Astrocyte (in vitro differentiated cells and primary cell): ENCODE results near the gene DLX3. TPM values are rescaled to one million over a fixed set of nuclear protein-coding genes. Genes with fewer than 3 reads are reported as not detected.
A peak's percentile ranks its signal among the peaks of the same experiment; 100 is the strongest.

Experiments
- DNase-seq: peaks from one replicate; pipeline ENCODE4 v3.0.0-alpha.2; 2010; ENCODE audit warnings: low read depth
- FAIRE-seq: peaks from 2 replicates; lab custom pipeline; 2011; peaks lifted over from hg19 to GRCh38; lab: Jason Lieb, UNC
- H2AFZ ChIP-seq: 2 replicates; pipeline ENCODE4 v1.6.0; 2012; ENCODE audit warnings: low read depth, low read length, inconsistent platforms
- H3K27ac ChIP-seq: 2 replicates; pipeline ENCODE4 v1.5.1; 2011; ENCODE audit warnings: low read depth, low read length, inconsistent platforms
- H3K27me3 ChIP-seq: 2 replicates; pipeline ENCODE4 v1.6.0; 2011; ENCODE audit warnings: low read length, inconsistent platforms; ENCODE audit not compliant: insufficient read depth
- H3K36me3 ChIP-seq: 2 replicates; pipeline ENCODE4 v1.5.1; 2011; ENCODE audit warnings: low read length, inconsistent platforms; ENCODE audit not compliant: insufficient read depth
- H3K4me1 ChIP-seq: 2 replicates; pipeline ENCODE4 v1.5.1; 2011; ENCODE audit warnings: low read length, inconsistent platforms; ENCODE audit not compliant: insufficient read depth
- H3K4me2 ChIP-seq: 2 replicates; pipeline ENCODE4 v1.6.0; 2012; ENCODE audit warnings: low read length, inconsistent platforms
- H3K4me3 ChIP-seq: 2 replicates; pipeline ENCODE4 v1.5.1; 2011; ENCODE audit warnings: low read depth, mild to moderate bottlenecking, low read length, inconsistent platforms; ENCODE audit not compliant: insufficient read depth
- H3K79me2 ChIP-seq: 2 replicates; pipeline ENCODE4 v1.6.0; 2012; ENCODE audit warnings: mild to moderate bottlenecking, low read length, inconsistent platforms; ENCODE audit not compliant: insufficient read depth
- H3K9ac ChIP-seq: 2 replicates; pipeline ENCODE4 v1.6.0; 2012; ENCODE audit warnings: mild to moderate bottlenecking, low read length, inconsistent platforms
- H3K9me3 ChIP-seq: 2 replicates; pipeline ENCODE4 v1.5.1; 2012; ENCODE audit warnings: low read depth, mild to moderate bottlenecking, low read length, inconsistent platforms; ENCODE audit not compliant: insufficient read depth
- H4K20me1 ChIP-seq: 2 replicates; pipeline ENCODE4 v1.6.0; 2012; ENCODE audit warnings: low read length, inconsistent platforms; ENCODE audit not compliant: insufficient read depth
- H3K27ac Mint-ChIP-seq: one replicate; pipeline ENCODE4 v1.8.0; 2021; ENCODE audit warnings: mild to moderate bottlenecking, mixed read lengths; ENCODE audit not compliant: unreplicated experiment
- H3K27me3 Mint-ChIP-seq: one replicate; pipeline ENCODE4 v1.8.0; 2021; ENCODE audit warnings: low read depth, mixed read lengths; ENCODE audit not compliant: unreplicated experiment
- H3K36me3 Mint-ChIP-seq: one replicate; pipeline ENCODE4 v1.8.0; 2021; ENCODE audit warnings: low read depth, mixed read lengths; ENCODE audit not compliant: unreplicated experiment
- H3K4me1 Mint-ChIP-seq: one replicate; pipeline ENCODE4 v1.8.0; 2021; ENCODE audit warnings: low read depth, mixed read lengths; ENCODE audit not compliant: unreplicated experiment
- H3K4me3 Mint-ChIP-seq: one replicate; pipeline ENCODE4 v1.8.0; 2021; ENCODE audit warnings: mild to moderate bottlenecking, moderate library complexity, mixed read lengths; ENCODE audit not compliant: unreplicated experiment
- H3K9me3 Mint-ChIP-seq: one replicate; pipeline ENCODE4 v1.8.0; 2021; ENCODE audit warnings: mild to moderate bottlenecking, mixed read lengths; ENCODE audit not compliant: unreplicated experiment
- EZH2 ChIP-seq: IDR thresholded peaks from 2 replicates; pipeline ENCODE4 v1.6.1; 2012; ENCODE audit warnings: mild to moderate bottlenecking, low read length, inconsistent platforms; ENCODE audit not compliant: insufficient read depth
- total RNA-seq: library from RNA; stranded (reverse); gene quantifications from 2 replicates; pipeline ENCODE4 v1.2.1, GENCODE V29; 2021
- TF ChIP-seq, protein P1 (sequence below): IDR thresholded peaks from 2 replicates; pipeline ENCODE4 v1.5.1; 2011; ENCODE audit warnings: low read depth, mild to moderate bottlenecking, inconsistent platforms, low read length, moderate library complexity; ENCODE audit not compliant: insufficient read depth

The DLX3 gene
- total RNA-seq, 1 donor from 2014 or later = 1.00 TPM

DNA sequence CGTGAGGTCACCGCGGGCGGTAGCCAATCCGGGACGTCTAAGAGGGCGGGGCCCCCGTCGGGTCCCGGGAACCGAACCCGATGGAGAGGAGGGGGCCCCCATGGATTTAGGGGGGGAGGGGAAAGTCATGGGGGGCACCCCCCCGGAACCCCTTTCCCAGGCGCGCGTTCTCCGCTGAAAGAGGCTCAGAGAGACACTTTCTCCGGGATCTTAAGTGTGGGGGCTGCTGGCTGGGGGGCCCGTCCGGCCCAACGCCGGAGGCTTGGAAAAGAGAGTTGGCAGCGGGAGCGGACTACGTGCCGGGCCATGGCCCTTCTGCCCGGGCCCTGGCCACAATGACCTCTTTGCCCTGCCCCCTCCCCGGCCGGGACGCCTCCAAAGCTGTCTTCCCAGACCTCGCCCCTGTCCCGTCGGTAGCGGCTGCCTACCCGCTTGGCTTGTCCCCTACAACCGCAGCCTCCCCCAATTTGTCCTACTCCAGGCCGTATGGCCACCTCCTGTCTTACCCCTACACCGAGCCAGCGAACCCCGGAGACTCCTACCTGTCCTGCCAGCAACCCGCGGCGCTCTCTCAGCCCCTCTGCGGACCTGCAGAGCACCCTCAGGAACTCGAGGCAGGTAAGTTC lies 25.8 kb downstream of the DLX3 start, which contains the start of gene DLX4:
DLX4 (plus strand) TSS at position 57 of the 626 bp plus-strand sequence; CDS start at position 336, 279 bp downstream.
- Histone ChIP-seq H3K27ac (no peak within 1 kb of the TSS), H3K79me2 (no peaks in the 10 kb centered on the region), H3K4me1 (peaks cover 6% of the 10 kb centered on the region), H3K27me3 (peaks cover 97% of the 10 kb centered on the region), H3K9ac (no peak within 1 kb of the TSS), H3K4me2 (peak within 1 kb of the TSS; percentile 82), H3K36me3 (no peaks in the 10 kb centered on the region), H3K4me3 (peak within 1 kb of the TSS; percentile 37), H3K9me3 (no peaks in the 10 kb centered on the region), H2AFZ (peak within 1 kb of the TSS; percentile 51), H4K20me1 (peaks cover 18% of the 10 kb centered on the region)
- Mint-ChIP-seq H3K36me3 (no peaks in the 10 kb centered on the region), H3K27ac (no peak within 1 kb of the TSS), H3K9me3 (peaks cover 23% of the 10 kb centered on the region), H3K27me3 (peaks cover 90% of the 10 kb centered on the region), H3K4me1 (peaks cover 4% of the 10 kb centered on the region), H3K4me3 (peak within 1 kb of the TSS; percentile 60)
- no peak for DNase-seq
- no peak for FAIRE-seq
- peak; percentile 15 for TF ChIP-seq EZH2
- TF ChIP-seq, protein P1, sequence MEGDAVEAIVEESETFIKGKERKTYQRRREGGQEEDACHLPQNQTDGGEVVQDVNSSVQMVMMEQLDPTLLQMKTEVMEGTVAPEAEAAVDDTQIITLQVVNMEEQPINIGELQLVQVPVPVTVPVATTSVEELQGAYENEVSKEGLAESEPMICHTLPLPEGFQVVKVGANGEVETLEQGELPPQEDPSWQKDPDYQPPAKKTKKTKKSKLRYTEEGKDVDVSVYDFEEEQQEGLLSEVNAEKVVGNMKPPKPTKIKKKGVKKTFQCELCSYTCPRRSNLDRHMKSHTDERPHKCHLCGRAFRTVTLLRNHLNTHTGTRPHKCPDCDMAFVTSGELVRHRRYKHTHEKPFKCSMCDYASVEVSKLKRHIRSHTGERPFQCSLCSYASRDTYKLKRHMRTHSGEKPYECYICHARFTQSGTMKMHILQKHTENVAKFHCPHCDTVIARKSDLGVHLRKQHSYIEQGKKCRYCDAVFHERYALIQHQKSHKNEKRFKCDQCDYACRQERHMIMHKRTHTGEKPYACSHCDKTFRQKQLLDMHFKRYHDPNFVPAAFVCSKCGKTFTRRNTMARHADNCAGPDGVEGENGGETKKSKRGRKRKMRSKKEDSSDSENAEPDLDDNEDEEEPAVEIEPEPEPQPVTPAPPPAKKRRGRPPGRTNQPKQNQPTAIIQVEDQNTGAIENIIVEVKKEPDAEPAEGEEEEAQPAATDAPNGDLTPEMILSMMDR = no peak

DNA sequence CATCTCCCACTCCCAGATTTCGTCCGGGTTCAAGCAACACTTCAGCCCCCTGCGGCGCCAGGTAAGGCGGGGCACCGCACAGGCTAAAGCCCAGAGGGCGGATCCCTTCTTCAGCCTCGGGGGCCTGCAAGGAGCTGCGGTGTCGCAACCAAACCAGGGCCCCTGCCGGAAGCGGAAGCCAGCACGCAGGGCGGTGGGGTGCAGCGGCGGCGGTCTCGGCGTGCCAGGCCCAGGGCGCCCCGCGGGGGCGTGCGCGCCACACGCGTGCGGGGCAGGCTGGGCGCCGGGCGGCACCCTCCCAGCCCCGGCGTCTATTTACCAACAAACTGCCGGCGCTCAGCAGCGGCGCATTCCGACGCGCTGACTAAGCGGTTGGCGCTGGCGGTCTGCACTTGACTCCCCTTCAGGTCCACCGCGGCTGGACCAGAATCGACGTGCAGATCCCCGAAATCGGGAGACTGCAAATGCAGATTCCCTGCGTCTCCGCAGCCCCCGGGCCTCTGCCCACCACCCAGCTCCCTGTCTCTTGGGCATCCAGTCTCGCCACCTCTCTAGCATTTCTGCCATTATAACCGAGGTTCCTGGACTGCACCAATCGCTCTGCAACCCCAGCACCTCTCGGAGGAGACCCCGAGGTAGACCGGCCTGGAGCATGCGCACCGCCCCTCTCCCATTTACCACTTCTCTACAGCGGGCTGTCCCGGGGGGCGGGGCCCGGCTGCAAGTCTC lies 26.5 kb downstream of the DLX3 start:
- H3K36me3 Mint-ChIP-seq = peaks cover 2% of the 10 kb centered on the region
- Histone ChIP-seq H3K36me3 (no peaks in the 10 kb centered on the region), H3K79me2 (no peaks in the 10 kb centered on the region), H3K4me1 (peaks cover 6% of the 10 kb centered on the region), H3K4me2 (peak overlapping the region; percentile 82), H3K4me3 (peak overlapping the region; percentile 37), H3K27me3 (peaks cover 97% of the 10 kb centered on the region), H4K20me1 (peaks cover 20% of the 10 kb centered on the region), H3K27ac (no peak overlapping the region), H3K9ac (no peak overlapping the region), H3K9me3 (no peaks in the 10 kb centered on the region), H2AFZ (peak overlapping the region; percentile 51)
- peaks cover 27% of the 10 kb centered on the region for H3K9me3 Mint-ChIP-seq
- peak overlapping the region; percentile 60 for H3K4me3 Mint-ChIP-seq
- H3K27ac Mint-ChIP-seq = no peak overlapping the region
- peaks cover 90% of the 10 kb centered on the region for H3K27me3 Mint-ChIP-seq
- peaks cover 4% of the 10 kb centered on the region for H3K4me1 Mint-ChIP-seq
- FAIRE-seq = no peak
- TF ChIP-seq EZH2 = no peak
- TF ChIP-seq, protein P1 = no peak
- peak; percentile 46 for DNase-seq
